Breast epithelium (tissue), 4 donors: ENCODE data around the gene HID1. TPM values are rescaled to one million over a fixed set of nuclear protein-coding genes. Genes with fewer than 3 reads are reported as not detected.
"Not testable (repeated sequence)": the region's sequence is repeated elsewhere in the genome, so short reads cannot be mapped to it uniquely, and the experiment has no call there.

Experiments
- DNase-seq, 2 donors: peaks; one replicate each; pipeline ENCODE4 v3.0.0-alpha.2; 2019; ENCODE audit warnings: low spot score in 2 of 2
- H3K27ac ChIP-seq, 2 donors: fragments of 200-600 bp; sonication (generic) in 1 of 2; one replicate each; pipeline ENCODE4 v1.5.1; 2016 to 2019; ENCODE audit warnings: mild to moderate bottlenecking in 1 of 2
- H3K27me3 ChIP-seq, 2 donors: fragments of 200-600 bp; sonication (generic) in 1 of 2; one replicate each; pipeline versions ENCODE4 v1.5.1 to v1.6.0; 2017 to 2019; ENCODE audit warnings: control low read depth in 1 of 2, mild to moderate bottlenecking in 1 of 2
- H3K36me3 ChIP-seq: fragments of 200-600 bp; one replicate; pipeline ENCODE4 v1.5.1; 2019
- H3K4me1 ChIP-seq, 2 donors: fragments of 200-600 bp; sonication (generic); one replicate each; pipeline ENCODE4 v1.5.1; 2016 to 2019; ENCODE audit warnings: control low read depth in 1 of 2
- H3K4me3 ChIP-seq, 3 donors: fragments of 200-600 bp; sonication (generic); 1 replicate in 2 of 3; 2 replicates in 1 of 3; pipeline ENCODE4 v1.5.1; 2016 to 2019; ENCODE audit warnings: mild to moderate bottlenecking in 3 of 3, moderate library complexity in 2 of 3
- H3K9me3 ChIP-seq, 2 donors: fragments of 200-600 bp; sonication (generic) in 1 of 2; one replicate each; pipeline ENCODE4 v1.5.1; 2016 to 2019; ENCODE audit warnings: control low read depth in 1 of 2
- POLR2A ChIP-seq: fragments of 450-650 bp; IDR thresholded peaks from one replicate; pipeline ENCODE4 v1.6.1; 2016; ENCODE audit warnings: antibody characterized with exemption, mild to moderate bottlenecking, moderate library complexity
- POLR2AphosphoS5 ChIP-seq, 3 donors: sonication (generic); formaldehyde crosslinking; IDR thresholded peaks; one replicate each; pipeline ENCODE4 v1.6.1; 2017; ENCODE audit warnings: antibody characterized with exemption in 3 of 3
- intact Hi-C: fragments of 100-400 bp; cut with DNase I; formaldehyde crosslinking; loops from one replicate; pipeline ENCODE4 v1.15.1; 2023; ENCODE audit warnings: low total_unique reads
- total RNA-seq, 3 donors: library from RNA; depleted of rRNA; stranded (reverse); fragments of >200 nt; gene quantifications; one replicate each; pipeline ENCODE4 v1.1.0, GENCODE V29; 2016
- TF ChIP-seq, protein P1 (sequence below), 3 donors: fragments of 450-650 bp; IDR thresholded peaks; one replicate each; pipeline ENCODE4 v1.5.1; 2016 to 2017; ENCODE audit warnings: antibody characterized with exemption in 3 of 3, mild to moderate bottlenecking in 3 of 3, moderate library complexity in 3 of 3

Gene HID1
- total RNA-seq, 3 donors from 2014 or later: 6.1 to 46.5 (median 37.3) TPM

DNA sequence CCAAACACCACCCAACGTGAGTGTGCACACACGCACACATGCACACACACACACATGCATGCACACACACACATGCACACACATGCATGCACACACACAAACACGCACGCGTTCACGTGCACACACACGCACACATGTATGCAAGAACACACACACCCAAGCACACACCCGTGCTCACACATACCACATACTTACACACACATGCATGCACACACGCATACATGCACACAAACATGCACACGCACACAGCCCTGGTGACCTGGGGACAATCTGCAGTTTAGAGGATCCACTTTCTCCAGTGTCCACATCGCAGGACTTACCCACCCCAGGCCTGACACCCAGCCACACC lies 55.7 kb downstream of the HID1 start:
- H3K4me3 ChIP-seq: no peak overlapping the region
- H3K36me3 ChIP-seq: no peaks in the 10 kb centered on the region
- no peak for DNase-seq
- H3K9me3 ChIP-seq: no peaks in the 10 kb centered on the region
- TF ChIP-seq POLR2AphosphoS5 (IDR thresholded peaks at IDR 0.05): no peak
- H3K4me1 ChIP-seq: no peaks in the 10 kb centered on the region
- no peak overlapping the region for H3K27ac ChIP-seq
- intact Hi-C loops: no loop called here
- H3K27me3 ChIP-seq: peaks cover 0 to 1% of the 10 kb centered on the region in 2 donors

- no peak overlapping the region for H3K27ac ChIP-seq
- intact Hi-C loops: no loop called here
- no peak for DNase-seq
- no peak for TF ChIP-seq POLR2AphosphoS5 (IDR thresholded peaks at IDR 0.05)
- TF ChIP-seq POLR2A: no peak
- TF ChIP-seq, protein P1, sequence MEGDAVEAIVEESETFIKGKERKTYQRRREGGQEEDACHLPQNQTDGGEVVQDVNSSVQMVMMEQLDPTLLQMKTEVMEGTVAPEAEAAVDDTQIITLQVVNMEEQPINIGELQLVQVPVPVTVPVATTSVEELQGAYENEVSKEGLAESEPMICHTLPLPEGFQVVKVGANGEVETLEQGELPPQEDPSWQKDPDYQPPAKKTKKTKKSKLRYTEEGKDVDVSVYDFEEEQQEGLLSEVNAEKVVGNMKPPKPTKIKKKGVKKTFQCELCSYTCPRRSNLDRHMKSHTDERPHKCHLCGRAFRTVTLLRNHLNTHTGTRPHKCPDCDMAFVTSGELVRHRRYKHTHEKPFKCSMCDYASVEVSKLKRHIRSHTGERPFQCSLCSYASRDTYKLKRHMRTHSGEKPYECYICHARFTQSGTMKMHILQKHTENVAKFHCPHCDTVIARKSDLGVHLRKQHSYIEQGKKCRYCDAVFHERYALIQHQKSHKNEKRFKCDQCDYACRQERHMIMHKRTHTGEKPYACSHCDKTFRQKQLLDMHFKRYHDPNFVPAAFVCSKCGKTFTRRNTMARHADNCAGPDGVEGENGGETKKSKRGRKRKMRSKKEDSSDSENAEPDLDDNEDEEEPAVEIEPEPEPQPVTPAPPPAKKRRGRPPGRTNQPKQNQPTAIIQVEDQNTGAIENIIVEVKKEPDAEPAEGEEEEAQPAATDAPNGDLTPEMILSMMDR (IDR thresholded peaks at IDR 0.05): no peak
- H3K36me3 ChIP-seq: no peaks in the 10 kb centered on the region
- no peaks in the 10 kb centered on the region for H3K4me1 ChIP-seq
- no peak overlapping the region for H3K4me3 ChIP-seq
- H3K27me3 ChIP-seq: no peaks in the 10 kb centered on the region
- no peaks in the 10 kb centered on the region for H3K9me3 ChIP-seq
Measured at GRCh38 chr17:74916136-74916850, 56.3 kb downstream of the HID1 start.

DNA sequence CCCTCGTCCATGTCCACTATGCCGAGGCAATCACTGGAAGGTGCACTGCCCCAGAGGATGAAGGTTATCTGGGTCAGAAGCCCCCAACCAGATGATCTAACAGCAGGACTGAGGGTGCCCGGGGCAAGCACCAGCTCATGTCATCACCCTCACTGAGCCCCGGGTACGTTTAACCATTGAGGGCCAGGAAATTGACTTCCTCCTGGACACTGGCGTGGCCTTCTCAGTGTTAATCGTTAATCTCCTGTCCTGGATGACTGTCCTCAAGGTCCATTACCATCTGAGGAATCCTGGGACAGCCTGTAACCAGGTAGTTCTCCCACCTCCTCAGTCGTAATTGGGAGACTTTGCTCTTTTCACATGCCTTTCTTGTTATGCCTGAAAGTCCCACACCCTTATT lies 61.1 kb downstream of the HID1 start:
- H3K36me3 ChIP-seq, H3K27ac ChIP-seq, H3K4me3 ChIP-seq, H3K27me3 ChIP-seq, intact Hi-C loops, H3K9me3 ChIP-seq, H3K4me1 ChIP-seq, DNase-seq: not testable (repeated sequence)

DNA sequence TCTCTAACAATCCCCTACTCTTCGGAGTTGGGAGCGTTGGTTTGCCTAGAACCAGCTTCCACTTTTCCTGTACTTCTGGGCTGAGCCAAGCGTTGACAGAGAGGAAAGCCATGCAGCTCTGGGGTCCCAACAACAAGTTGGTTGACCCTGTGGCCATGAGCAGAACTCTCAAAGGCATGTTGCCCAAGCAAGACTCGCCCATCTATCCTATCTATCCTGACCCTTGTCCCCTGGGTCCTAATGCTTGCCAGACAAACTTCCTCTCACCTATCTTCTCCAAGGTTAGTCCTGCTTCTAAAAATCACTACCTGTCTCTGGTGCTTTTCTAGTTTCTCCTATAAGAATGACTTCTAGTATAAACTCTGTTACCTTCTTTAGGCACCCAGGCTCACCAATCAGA lies 63.5 kb downstream of the HID1 start:
- intact Hi-C loops, H3K4me1 ChIP-seq, H3K4me3 ChIP-seq, H3K9me3 ChIP-seq, H3K27ac ChIP-seq, DNase-seq, H3K36me3 ChIP-seq, H3K27me3 ChIP-seq: not testable (repeated sequence)

DNA sequence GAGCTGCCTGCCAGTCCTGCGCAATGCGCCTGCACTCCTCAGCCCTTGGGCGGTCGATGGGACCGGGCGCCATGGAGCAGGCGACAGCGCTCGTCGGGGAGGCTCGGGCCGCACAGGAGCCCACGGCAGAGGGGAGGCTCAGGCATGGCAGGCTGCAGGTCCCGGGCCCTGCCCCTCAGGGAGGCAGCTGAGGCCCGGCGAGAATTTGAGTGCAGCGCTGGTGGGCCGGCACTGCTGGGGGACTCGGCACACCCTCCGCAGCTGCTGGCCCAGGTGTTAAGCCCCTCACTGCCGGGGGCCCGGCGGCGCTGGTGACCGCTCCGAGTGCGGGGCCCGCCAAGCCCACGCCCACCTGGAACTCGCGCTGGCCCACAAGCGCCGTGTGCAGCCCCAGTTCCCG lies 65.5 kb downstream of the HID1 start:
- H3K4me3 ChIP-seq: no peak overlapping the region
- peaks cover 0 to 7% of the 10 kb centered on the region in 2 donors for H3K27me3 ChIP-seq
- TF ChIP-seq POLR2A: no peak
- no peak for TF ChIP-seq POLR2AphosphoS5 (IDR thresholded peaks at IDR 0.05)
- TF ChIP-seq, protein P1 (IDR thresholded peaks at IDR 0.05): no peak
- H3K4me1 ChIP-seq: no peaks in the 10 kb centered on the region
- no peak overlapping the region for H3K27ac ChIP-seq
- no peaks in the 10 kb centered on the region for H3K36me3 ChIP-seq
- H3K9me3 ChIP-seq: no peaks in the 10 kb centered on the region
- intact Hi-C loops: no loop called here
- no peak for DNase-seq

DNA sequence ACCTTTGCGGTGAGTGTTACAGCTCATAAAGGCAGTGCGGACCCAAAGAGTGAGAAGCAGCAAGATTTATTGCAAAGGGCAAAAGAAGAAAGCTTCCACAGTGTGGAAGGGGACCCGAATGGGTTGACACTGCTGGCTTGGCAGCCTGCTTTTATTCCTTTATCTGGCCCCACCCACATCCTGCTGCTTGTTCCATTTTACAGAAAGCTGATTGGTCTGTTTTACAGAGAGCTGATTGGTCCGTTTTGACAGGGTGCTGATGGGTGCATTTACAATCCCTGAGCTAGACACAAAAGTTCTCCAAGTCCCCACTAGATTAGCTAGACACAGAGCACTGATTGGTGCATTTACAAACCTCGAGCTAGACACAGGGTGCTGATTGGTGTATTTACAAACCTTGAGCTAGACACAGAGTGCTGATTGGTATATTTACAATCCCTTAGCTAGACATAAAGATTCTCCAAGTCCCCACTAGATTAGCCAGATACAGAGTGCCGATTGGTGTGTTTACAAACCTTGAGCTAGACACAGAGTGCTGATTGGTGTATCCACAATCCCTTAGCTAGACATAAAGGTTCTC lies 66.3 kb downstream of the HID1 start:
- H3K27me3 ChIP-seq, H3K9me3 ChIP-seq: not testable (repeated sequence)

GRCh38 chr17:74904687-74905409 lies 67.7 kb downstream of the HID1 start:
- H3K27me3 ChIP-seq: peaks cover 0 to 13% of the 10 kb centered on the region in 2 donors
- TF ChIP-seq, protein P1 (IDR thresholded peaks at IDR 0.05): no peak
- TF ChIP-seq POLR2AphosphoS5 (IDR thresholded peaks at IDR 0.05) (no peak), POLR2A (no peak)

More for the DNA sequence above, 66.3 kb downstream of the HID1 start:
- H3K4me1 ChIP-seq, H3K27ac ChIP-seq, H3K36me3 ChIP-seq, H3K4me3 ChIP-seq, DNase-seq, intact Hi-C loops: not testable (repeated sequence)

More at GRCh38 chr17:74904687-74905409, 67.7 kb downstream of the HID1 start:
- Histone ChIP-seq H3K4me1 (no peaks in the 10 kb centered on the region), H3K27ac (no peak overlapping the region), H3K36me3 (no peaks in the 10 kb centered on the region), H3K4me3 (no peak overlapping the region), H3K9me3 (no peaks in the 10 kb centered on the region)
- intact Hi-C loops: loop anchor here (5.0 kb wide), 1 partner anchor 1223 kb away; no protein-coding TSS in a partner anchor
- no peak for DNase-seq
